ENCODE results near the gene ADAMTS9.

The ADAMTS9 gene

DNA sequence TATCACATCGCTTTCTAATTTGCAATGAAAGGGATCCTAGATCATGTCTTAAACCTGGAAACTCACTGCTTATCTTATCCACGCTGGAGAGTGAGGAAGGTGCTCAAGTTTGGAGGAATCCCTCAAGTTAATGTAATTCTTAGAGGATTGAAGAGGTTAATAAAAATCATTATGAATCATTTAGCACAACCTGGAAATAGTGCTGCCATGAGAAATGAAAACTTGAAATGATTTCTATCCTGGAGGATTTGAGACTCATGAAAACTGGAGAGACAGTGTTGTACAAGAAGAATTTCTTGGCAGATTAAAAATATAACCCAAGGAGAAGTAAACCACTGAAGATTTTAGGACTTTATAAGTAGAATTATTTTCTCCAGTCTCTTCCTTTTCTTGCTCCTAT lies 125.9 kb downstream of the ADAMTS9 start:
- no peaks in the 10 kb centered on the region for H3K9me3 ChIP-seq (ENCODE audit: control insufficient read depth in 1 of 2, low read length in 2 of 2)
- H3K4me1 ChIP-seq (ENCODE audit: control insufficient read depth in 1 of 2, insufficient read depth in 2 of 2, low read length in 2 of 2), result no peaks in the 10 kb centered on the region
- no peaks in the 10 kb centered on the region for H3K36me3 ChIP-seq (ENCODE audit: control insufficient read depth in 1 of 2, insufficient read depth in 2 of 2, low read length in 2 of 2)
- no peak overlapping the region for H3K27ac ChIP-seq (ENCODE audit: low read depth, low read length)
- H3K27me3 ChIP-seq (ENCODE audit: control insufficient read depth in 1 of 2, insufficient read depth in 2 of 2, low read length in 2 of 2), result no peaks in the 10 kb centered on the region
- no peak overlapping the region for H3K9ac ChIP-seq (ENCODE audit: low read depth in 1 of 2, low read length in 2 of 2)
- H3K4me3 ChIP-seq (ENCODE audit: low read depth in 1 of 2, low read length in 2 of 2), result no peak overlapping the region

DNA sequence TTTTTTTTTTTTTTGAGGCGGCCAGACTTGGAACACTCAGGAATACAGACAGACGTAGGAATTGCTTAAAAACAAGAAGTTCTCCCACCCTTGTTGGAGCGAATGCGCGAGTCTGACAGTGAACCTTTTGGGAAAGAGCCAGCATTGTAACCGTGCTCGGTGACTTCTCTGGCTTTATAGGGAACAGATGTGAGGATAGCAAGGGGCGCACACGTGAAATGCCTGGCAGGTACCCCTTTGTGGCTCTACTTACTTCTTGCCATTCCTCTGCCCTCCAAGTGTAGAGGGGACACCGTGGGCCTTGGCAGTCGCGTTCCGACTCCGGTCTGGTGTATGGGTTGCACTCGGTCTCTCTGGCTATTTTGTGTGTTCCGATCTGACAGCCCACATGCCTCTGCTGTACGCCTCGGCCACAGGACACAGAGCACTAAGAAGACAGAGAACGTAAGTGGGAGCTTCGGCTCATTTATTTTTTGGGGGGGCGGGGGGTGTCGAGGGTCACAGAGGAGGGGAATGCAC lies 126.4 kb downstream of the ADAMTS9 start:
- Histone ChIP-seq H3K27ac (ENCODE audit: low read depth, low read length) (no peak overlapping the region), H3K4me1 (ENCODE audit: control insufficient read depth in 1 of 2, insufficient read depth in 2 of 2, low read length in 2 of 2) (no peaks in the 10 kb centered on the region), H3K9ac (ENCODE audit: low read depth in 1 of 2, low read length in 2 of 2) (no peak overlapping the region), H3K4me3 (ENCODE audit: low read depth in 1 of 2, low read length in 2 of 2) (no peak overlapping the region), H3K27me3 (ENCODE audit: control insufficient read depth in 1 of 2, insufficient read depth in 2 of 2, low read length in 2 of 2) (no peaks in the 10 kb centered on the region), H3K36me3 (ENCODE audit: control insufficient read depth in 1 of 2, insufficient read depth in 2 of 2, low read length in 2 of 2) (no peaks in the 10 kb centered on the region), H3K9me3 (ENCODE audit: control insufficient read depth in 1 of 2, low read length in 2 of 2) (no peaks in the 10 kb centered on the region)

DNA sequence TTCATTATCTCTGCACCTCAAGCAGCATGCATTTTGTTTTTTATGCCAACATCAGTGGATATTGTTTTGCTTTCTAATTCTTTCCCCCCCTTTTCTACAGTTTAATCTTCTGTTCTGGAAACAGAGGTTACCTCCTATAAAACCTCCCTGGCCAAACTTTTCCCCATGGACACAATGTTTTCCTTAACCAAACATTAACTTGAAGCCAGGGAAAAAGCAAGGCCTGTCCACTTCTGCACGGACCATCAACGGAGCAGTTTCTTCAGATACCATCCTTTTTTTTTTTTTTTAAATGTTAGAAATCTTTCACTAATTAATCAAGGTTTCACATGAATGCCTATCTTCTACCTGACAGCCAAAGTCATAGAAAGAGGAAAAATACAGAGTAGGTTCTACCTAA lies 127.0 kb downstream of the ADAMTS9 start:
- no peak overlapping the region for H3K9ac ChIP-seq (ENCODE audit: low read depth in 1 of 2, low read length in 2 of 2)
- no peak overlapping the region for H3K4me3 ChIP-seq (ENCODE audit: low read depth in 1 of 2, low read length in 2 of 2)
- H3K27me3 ChIP-seq (ENCODE audit: control insufficient read depth in 1 of 2, insufficient read depth in 2 of 2, low read length in 2 of 2), result no peaks in the 10 kb centered on the region
- no peak overlapping the region for H3K27ac ChIP-seq (ENCODE audit: low read depth, low read length)
- H3K9me3 ChIP-seq (ENCODE audit: control insufficient read depth in 1 of 2, low read length in 2 of 2), result no peaks in the 10 kb centered on the region
- no peaks in the 10 kb centered on the region for H3K4me1 ChIP-seq (ENCODE audit: control insufficient read depth in 1 of 2, insufficient read depth in 2 of 2, low read length in 2 of 2)
- H3K36me3 ChIP-seq (ENCODE audit: control insufficient read depth in 1 of 2, insufficient read depth in 2 of 2, low read length in 2 of 2), result no peaks in the 10 kb centered on the region

- Histone ChIP-seq H3K4me3 (ENCODE audit: low read depth in 1 of 2, low read length in 2 of 2) (no peak overlapping the region), H3K27me3 (ENCODE audit: control insufficient read depth in 1 of 2, insufficient read depth in 2 of 2, low read length in 2 of 2) (no peaks in the 10 kb centered on the region)
These were observed 128.2 kb downstream of the ADAMTS9 start for GRCh38 chr3:64559588-64559987.

GRCh38 chr3:64556046-64556445 lies 131.8 kb downstream of the ADAMTS9 start:
- Histone ChIP-seq H3K9ac (ENCODE audit: low read depth in 1 of 2, low read length in 2 of 2) (no peak overlapping the region), H3K27me3 (ENCODE audit: control insufficient read depth in 1 of 2, insufficient read depth in 2 of 2, low read length in 2 of 2) (no peaks in the 10 kb centered on the region), H3K27ac (ENCODE audit: low read depth, low read length) (no peak overlapping the region), H3K4me1 (ENCODE audit: control insufficient read depth in 1 of 2, insufficient read depth in 2 of 2, low read length in 2 of 2) (no peaks in the 10 kb centered on the region), H3K4me3 (ENCODE audit: low read depth in 1 of 2, low read length in 2 of 2) (no peak overlapping the region), H3K9me3 (ENCODE audit: control insufficient read depth in 1 of 2, low read length in 2 of 2) (no peaks in the 10 kb centered on the region), H3K36me3 (ENCODE audit: control insufficient read depth in 1 of 2, insufficient read depth in 2 of 2, low read length in 2 of 2) (no peaks in the 10 kb centered on the region)

More at GRCh38 chr3:64559588-64559987, 128.2 kb downstream of the ADAMTS9 start:
- H3K27ac ChIP-seq (ENCODE audit: low read depth, low read length), result no peak overlapping the region
- H3K9ac ChIP-seq (ENCODE audit: low read depth in 1 of 2, low read length in 2 of 2), result no peak overlapping the region
- no peaks in the 10 kb centered on the region for H3K4me1 ChIP-seq (ENCODE audit: control insufficient read depth in 1 of 2, insufficient read depth in 2 of 2, low read length in 2 of 2)
- no peaks in the 10 kb centered on the region for H3K36me3 ChIP-seq (ENCODE audit: control insufficient read depth in 1 of 2, insufficient read depth in 2 of 2, low read length in 2 of 2)
- H3K9me3 ChIP-seq (ENCODE audit: control insufficient read depth in 1 of 2, low read length in 2 of 2), result no peaks in the 10 kb centered on the region

GRCh38 chr3:64555351-64555750 lies 132.4 kb downstream of the ADAMTS9 start:
- no peaks in the 10 kb centered on the region for H3K4me1 ChIP-seq (ENCODE audit: control insufficient read depth in 1 of 2, insufficient read depth in 2 of 2, low read length in 2 of 2)
- H3K36me3 ChIP-seq (ENCODE audit: control insufficient read depth in 1 of 2, insufficient read depth in 2 of 2, low read length in 2 of 2), result peaks cover 0 to 3% of the 10 kb centered on the region in 2 donors
- H3K9ac ChIP-seq (ENCODE audit: low read depth in 1 of 2, low read length in 2 of 2), result no peak overlapping the region
- H3K4me3 ChIP-seq (ENCODE audit: low read depth in 1 of 2, low read length in 2 of 2), result no peak overlapping the region
- H3K9me3 ChIP-seq (ENCODE audit: control insufficient read depth in 1 of 2, low read length in 2 of 2), result no peaks in the 10 kb centered on the region
- no peaks in the 10 kb centered on the region for H3K27me3 ChIP-seq (ENCODE audit: control insufficient read depth in 1 of 2, insufficient read depth in 2 of 2, low read length in 2 of 2)
- H3K27ac ChIP-seq (ENCODE audit: low read depth, low read length), result no peak overlapping the region

GRCh38 chr3:64554096-64554920 lies 133.5 kb downstream of the ADAMTS9 start:
- Histone ChIP-seq H3K9me3 (ENCODE audit: control insufficient read depth in 1 of 2, low read length in 2 of 2) (no peaks in the 10 kb centered on the region), H3K27me3 (ENCODE audit: control insufficient read depth in 1 of 2, insufficient read depth in 2 of 2, low read length in 2 of 2) (no peaks in the 10 kb centered on the region), H3K36me3 (ENCODE audit: control insufficient read depth in 1 of 2, insufficient read depth in 2 of 2, low read length in 2 of 2) (peaks cover 0 to 3% of the 10 kb centered on the region in 2 donors), H3K4me1 (ENCODE audit: control insufficient read depth in 1 of 2, insufficient read depth in 2 of 2, low read length in 2 of 2) (no peaks in the 10 kb centered on the region), H3K9ac (ENCODE audit: low read depth in 1 of 2, low read length in 2 of 2) (no peak overlapping the region), H3K27ac (ENCODE audit: low read depth, low read length) (no peak overlapping the region), H3K4me3 (ENCODE audit: low read depth in 1 of 2, low read length in 2 of 2) (no peak overlapping the region)

GRCh38 chr3:64552966-64553365 lies 134.8 kb downstream of the ADAMTS9 start:
- Histone ChIP-seq H3K4me3 (ENCODE audit: low read depth in 1 of 2, low read length in 2 of 2) (no peak overlapping the region), H3K9me3 (ENCODE audit: control insufficient read depth in 1 of 2, low read length in 2 of 2) (no peaks in the 10 kb centered on the region), H3K9ac (ENCODE audit: low read depth in 1 of 2, low read length in 2 of 2) (no peak overlapping the region), H3K36me3 (ENCODE audit: control insufficient read depth in 1 of 2, insufficient read depth in 2 of 2, low read length in 2 of 2) (peaks cover 0 to 3% of the 10 kb centered on the region in 2 donors), H3K4me1 (ENCODE audit: control insufficient read depth in 1 of 2, insufficient read depth in 2 of 2, low read length in 2 of 2) (no peaks in the 10 kb centered on the region), H3K27ac (ENCODE audit: low read depth, low read length) (no peak overlapping the region), H3K27me3 (ENCODE audit: control insufficient read depth in 1 of 2, insufficient read depth in 2 of 2, low read length in 2 of 2) (no peaks in the 10 kb centered on the region)

- H3K27me3 ChIP-seq (ENCODE audit: control insufficient read depth in 1 of 2, insufficient read depth in 2 of 2, low read length in 2 of 2), result no peaks in the 10 kb centered on the region
- H3K36me3 ChIP-seq (ENCODE audit: control insufficient read depth in 1 of 2, insufficient read depth in 2 of 2, low read length in 2 of 2), result peaks cover 0 to 3% of the 10 kb centered on the region in 2 donors
- H3K4me1 ChIP-seq (ENCODE audit: control insufficient read depth in 1 of 2, insufficient read depth in 2 of 2, low read length in 2 of 2), result no peaks in the 10 kb centered on the region
- no peak overlapping the region for H3K9ac ChIP-seq (ENCODE audit: low read depth in 1 of 2, low read length in 2 of 2)
- no peak overlapping the region for H3K4me3 ChIP-seq (ENCODE audit: low read depth in 1 of 2, low read length in 2 of 2)
- no peak overlapping the region for H3K27ac ChIP-seq (ENCODE audit: low read depth, low read length)
- H3K9me3 ChIP-seq (ENCODE audit: control insufficient read depth in 1 of 2, low read length in 2 of 2), result no peaks in the 10 kb centered on the region
These were observed 135.6 kb downstream of the ADAMTS9 start for GRCh38 chr3:64552160-64552559.

DNA sequence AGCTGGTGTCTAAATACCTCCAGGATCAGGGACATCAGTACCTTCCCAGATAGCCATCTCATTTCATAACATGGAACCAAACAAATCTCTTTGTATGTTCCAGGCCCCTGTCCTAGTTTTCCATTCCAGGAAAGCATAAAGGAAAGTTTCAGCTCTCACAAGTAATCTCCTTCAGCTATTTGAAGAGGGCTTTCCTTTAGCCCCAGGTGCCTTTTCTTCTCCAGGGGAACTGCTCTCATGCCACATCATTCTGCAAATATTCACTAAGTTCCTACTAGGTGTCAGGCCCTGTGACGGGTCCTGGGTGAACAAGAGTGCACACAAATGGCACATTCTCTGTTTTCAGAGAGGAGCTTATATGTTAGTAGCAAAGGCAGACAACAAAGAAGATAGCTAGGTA lies 136.1 kb downstream of the ADAMTS9 start:
- Histone ChIP-seq H3K4me1 (ENCODE audit: control insufficient read depth in 1 of 2, insufficient read depth in 2 of 2, low read length in 2 of 2) (no peaks in the 10 kb centered on the region), H3K27ac (ENCODE audit: low read depth, low read length) (no peak overlapping the region), H3K27me3 (ENCODE audit: control insufficient read depth in 1 of 2, insufficient read depth in 2 of 2, low read length in 2 of 2) (no peaks in the 10 kb centered on the region), H3K36me3 (ENCODE audit: control insufficient read depth in 1 of 2, insufficient read depth in 2 of 2, low read length in 2 of 2) (peaks cover 0 to 3% of the 10 kb centered on the region in 2 donors), H3K9me3 (ENCODE audit: control insufficient read depth in 1 of 2, low read length in 2 of 2) (no peaks in the 10 kb centered on the region), H3K4me3 (ENCODE audit: low read depth in 1 of 2, low read length in 2 of 2) (no peak overlapping the region), H3K9ac (ENCODE audit: low read depth in 1 of 2, low read length in 2 of 2) (no peak overlapping the region)

All from duodenal mucosa (tissue), 2 donors.